Renal cortex interstitium (tissue), 3 donors: Measurements from ENCODE around the gene TAAR8. TPM values are rescaled to one million over a fixed set of nuclear protein-coding genes. Genes with fewer than 3 reads are reported as not detected.

Source experiments
- polyA plus RNA-seq, 3 donors: library from polyadenylated mRNA; unstranded; fragments of 120-200 nt; gene quantifications; one replicate each; pipeline ENCODE4 v1.2.1, GENCODE V29; 2013; ENCODE audit not compliant: insufficient read length in 3 of 3

The TAAR8 gene
- polyA plus RNA-seq, 3 donors, result not detected

Other genes starting within 250 kb of the TAAR8 start
- gene MOXD1, start 151.2 kb upstream of the TAAR8 start, polyA plus RNA-seq, result 100 to 1,000 TPM; 205 to 232 (median 220) TPM
- gene STX7, start 39.6 kb upstream of the TAAR8 start, polyA plus RNA-seq, result 10 to 100 TPM; 83.3 to 92.5 (median 84.3) TPM
- not detected for gene TAAR9, start 14.4 kb upstream of the TAAR8 start, polyA plus RNA-seq
- not detected for gene TAAR6, start 17.6 kb downstream of the TAAR8 start, polyA plus RNA-seq
- gene TAAR5, start 37.1 kb downstream of the TAAR8 start, polyA plus RNA-seq, result not detected
- gene TAAR2, start 71.6 kb downstream of the TAAR8 start, polyA plus RNA-seq, result not detected
- under 1 TPM in 1 of 3 donors, not detected in 2; 0.20 TPM for gene TAAR1, start 106.5 kb downstream of the TAAR8 start, polyA plus RNA-seq
- under 1 TPM; 0.11 to 0.26 (median 0.22) TPM for gene VNN1, start 161.4 kb downstream of the TAAR8 start, polyA plus RNA-seq
- gene VNN2, start 205.2 kb downstream of the TAAR8 start, polyA plus RNA-seq, result 1 to 10 TPM; 2.3 to 2.5 (median 2.4) TPM
- gene SLC18B1, start 246.0 kb downstream of the TAAR8 start, polyA plus RNA-seq, result 10 to 100 TPM; 26.9 to 33.3 (median 31.9) TPM